GM18867 (cell line): ENCODE results near the gene RHAG.
"Not testable (repeated sequence)": the region's sequence is repeated elsewhere in the genome, so short reads cannot be mapped to it uniquely, and the experiment has no call there.

Experiments
- ATAC-seq: cut with Tn5 transposase; IDR thresholded peaks from one replicate; pipeline ENCODE4 v1.9.1; 2021; ENCODE audit warnings: mild to moderate bottlenecking, moderate library complexity; ENCODE audit not compliant: unreplicated experiment

The RHAG gene

DNA sequence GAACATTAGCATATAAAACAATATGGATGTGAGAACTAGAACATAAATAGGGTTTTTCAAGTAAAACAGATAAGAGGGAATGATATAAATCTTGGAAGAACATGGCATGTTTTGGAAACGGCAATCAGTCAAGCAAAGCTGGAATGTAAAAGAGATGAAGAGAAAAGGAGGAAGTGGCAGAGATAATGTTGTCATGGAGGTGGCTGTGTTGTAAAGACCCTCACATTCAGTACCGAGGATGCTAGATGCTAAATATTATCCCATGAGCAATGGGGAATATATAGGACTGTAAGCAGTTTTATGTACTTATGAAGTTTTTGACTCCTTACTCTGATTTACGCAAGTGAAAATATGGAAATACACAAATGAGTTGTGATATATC, 702 bp upstream of the RHAG start:
- no peak for ATAC-seq

DNA sequence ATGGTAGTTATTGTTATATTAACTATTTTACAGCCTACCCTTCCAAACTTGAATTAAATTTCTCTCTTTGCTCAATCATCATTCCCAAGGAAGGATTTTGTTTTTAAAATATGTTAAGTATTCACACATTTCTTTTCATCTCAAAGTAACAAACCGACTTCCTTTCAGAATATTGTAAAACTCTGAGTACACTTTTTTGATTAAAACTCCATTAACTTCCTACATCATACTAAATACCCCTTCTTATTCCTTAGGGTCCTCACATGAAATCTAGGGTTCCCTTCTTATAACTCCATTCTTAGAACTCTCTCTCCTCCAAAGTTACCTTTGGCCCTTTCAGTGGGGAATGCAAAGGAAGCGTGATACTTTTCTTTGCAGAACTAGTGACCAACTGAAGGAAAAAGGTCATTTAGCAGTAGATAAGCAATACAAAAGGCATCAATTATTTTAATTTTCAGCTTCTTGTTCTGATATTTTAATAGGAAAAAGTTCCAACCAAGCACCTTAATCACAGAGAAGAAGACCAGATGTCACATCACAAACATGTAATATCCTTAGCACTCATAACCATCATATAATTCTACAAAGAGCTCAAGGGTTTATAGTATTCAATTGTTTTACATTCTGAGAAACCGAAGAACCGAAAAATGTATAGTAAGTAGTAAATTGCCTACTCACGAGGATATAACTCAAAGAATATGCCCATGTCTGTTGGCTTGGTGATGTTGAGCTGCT, 494 bp downstream of the RHAG start:
- no peak for ATAC-seq

DNA sequence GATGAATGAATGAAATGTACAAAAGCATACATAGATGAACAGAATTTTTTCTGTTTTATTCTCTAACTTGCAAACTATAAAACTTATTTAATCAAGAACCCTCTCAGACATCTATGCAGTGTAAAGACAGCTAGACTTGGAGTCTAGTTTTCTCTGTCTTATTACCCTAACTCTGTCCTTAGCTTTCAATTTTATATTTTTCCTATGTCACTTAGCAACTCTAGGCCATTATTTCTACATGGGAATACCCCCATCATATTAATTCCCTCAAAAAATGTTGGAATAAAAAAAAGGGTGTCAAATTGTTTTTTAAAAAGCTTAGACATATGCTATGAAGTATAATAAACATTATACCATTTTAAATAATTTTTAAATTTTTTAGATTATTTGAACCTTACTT, 1.2 kb downstream of the RHAG start:
- no peak for ATAC-seq

DNA sequence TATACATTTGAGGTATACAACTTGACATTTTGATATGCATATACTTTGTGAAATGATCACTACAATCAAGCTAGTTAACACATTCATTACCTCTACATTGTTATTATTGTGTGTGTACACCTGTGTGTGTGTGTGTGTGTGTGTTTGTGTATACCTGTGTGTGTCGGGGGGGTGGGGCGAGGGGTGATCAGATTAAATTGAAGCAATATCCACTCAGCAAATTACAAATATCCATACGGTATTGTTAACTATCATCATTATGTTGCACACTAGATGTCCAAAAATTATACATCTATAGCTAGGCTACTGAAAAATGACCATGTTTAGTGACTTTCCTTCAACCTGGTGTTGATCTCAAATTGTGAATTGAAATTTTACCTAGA, 1.8 kb downstream of the RHAG start:
- ATAC-seq = no peak

DNA sequence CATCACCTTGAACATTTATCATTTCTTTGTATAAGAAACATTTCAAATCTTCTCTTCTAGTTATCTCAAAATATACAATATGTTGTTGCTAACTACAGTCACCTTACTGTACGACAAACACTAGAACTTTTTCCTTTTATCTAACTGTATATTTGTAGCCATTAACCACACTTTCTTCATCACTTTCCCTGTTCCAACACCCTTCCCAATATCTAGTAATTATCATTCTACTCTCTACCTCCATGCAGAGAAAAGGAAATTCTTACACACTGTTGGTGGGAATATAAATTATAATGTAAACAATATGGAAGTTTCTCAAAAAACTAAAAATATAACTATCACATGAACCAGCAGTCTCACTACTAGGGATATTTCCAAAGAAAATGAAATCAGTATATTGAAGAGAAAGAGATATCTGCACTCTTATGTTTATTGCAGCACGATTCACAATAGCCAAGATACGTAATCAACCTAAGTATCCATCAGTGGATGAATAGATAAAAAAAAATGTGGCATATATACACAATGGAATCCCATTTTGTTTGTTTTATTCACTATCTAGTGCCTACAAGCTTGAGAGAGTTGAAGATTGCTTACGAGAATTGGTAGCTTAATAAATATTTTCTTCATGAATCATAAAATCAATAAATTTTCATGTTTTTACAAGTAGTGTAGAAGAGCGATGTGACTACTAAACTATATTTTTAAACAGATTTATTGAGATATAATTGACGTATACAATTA, 2.4 kb downstream of the RHAG start:
- ATAC-seq = no peak

DNA sequence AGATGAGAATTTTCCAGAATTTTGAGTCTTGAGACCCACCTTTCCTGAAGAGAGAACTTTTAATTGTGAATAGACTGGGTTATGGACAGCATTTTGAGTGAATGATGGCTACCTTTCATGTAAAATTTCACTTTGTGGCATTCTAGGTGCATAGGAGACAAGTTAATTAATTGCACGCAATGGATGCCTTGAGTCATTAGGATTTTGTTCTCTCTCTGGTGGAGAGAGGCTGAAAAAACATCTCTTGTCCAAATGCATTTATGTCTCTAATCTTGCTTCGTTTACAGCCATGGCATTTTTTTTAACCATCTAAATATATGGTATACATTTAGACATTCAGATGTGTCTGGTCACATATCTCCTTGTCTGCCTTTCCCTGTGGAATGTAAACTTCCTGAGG, 3.1 kb downstream of the RHAG start:
- no peak for ATAC-seq

DNA sequence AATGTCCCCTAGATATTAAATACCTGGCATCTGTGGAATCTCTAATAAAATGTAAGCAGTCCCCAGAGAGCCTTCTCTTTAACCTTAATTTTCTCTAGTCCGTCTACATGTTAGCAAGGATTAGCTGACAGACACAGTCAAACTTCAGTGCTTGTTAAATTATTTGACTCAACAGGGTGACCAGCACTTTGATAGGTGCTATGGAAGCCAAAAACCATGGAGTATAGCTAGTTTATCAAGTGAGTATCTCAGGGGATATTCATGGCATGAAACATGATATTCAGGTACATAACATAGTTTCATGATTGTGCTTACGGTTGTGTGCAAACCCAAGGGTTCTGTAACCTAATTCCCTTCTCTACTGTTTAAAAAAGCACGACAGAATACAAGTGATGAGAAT, 3.9 kb downstream of the RHAG start:
- no peak for ATAC-seq

DNA sequence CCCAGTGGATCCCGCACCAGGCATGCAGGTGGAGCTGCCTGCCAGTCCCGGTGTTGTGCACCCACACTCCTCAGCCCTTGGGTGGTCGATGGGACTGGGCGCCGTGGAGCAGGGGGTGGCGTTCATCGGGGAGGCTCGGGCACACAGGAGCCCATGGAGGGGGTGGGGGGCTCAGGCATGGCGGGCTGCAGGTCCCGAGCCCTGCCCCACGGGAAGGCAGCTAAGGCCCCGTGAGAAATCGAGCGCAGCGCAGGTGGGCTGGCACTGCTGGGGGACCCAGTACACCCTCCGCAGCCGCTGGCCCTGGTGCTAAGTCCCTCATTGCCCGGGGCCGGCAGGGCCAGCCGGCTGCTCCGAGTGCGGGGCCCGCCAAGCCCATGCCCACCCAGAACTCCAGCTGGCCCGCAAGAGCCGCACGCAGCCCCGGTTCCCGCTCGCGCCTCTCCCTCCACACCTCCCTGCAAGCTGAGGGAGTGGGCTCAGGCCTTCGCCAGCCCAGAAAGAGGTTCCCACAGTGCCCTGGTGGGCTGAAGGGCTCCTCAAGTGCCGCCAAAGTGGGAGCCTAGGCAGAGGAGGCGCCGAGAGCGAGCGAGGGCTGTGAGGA, 7.1 kb downstream of the RHAG start:
- not testable (repeated sequence) for ATAC-seq

DNA sequence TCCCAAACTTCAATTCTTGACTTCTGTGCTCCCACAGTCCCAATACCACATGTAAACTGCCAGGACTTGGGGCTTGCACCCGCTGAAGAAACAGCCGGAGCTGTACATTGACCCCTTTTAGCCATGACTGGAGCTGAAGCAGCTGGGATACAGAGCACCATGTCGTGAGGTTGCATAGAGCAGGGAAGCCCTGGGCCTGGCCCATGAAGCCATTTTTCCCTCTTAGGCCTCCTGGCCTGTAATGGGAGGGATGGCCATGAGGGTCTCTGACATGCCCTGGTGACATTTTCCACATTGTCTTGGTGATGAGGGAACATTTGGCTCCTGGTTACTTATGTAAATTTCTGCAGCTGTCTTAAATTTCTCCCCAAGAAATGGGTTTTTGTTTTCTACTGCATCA, 9.8 kb downstream of the RHAG start:
- no peak for ATAC-seq

DNA sequence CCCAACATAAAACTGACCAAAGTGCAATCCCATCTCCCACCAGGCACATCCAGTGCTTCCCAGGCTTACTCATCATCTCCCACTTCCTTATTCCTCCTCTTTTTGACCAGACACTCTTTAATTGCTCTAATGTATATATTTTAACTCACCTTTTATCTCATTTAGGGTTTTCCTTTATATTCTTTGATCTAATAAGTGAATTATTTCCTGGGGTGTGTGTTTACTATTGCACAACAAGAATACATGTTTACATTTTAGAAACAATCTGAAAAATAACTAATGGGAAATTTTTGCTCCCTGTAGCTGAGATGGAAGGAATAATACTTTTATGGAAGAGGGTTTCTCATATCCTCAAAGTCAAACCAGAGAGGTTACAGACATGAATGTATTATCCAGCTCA, 18.4 kb downstream of the RHAG start:
- ATAC-seq = no peak

DNA sequence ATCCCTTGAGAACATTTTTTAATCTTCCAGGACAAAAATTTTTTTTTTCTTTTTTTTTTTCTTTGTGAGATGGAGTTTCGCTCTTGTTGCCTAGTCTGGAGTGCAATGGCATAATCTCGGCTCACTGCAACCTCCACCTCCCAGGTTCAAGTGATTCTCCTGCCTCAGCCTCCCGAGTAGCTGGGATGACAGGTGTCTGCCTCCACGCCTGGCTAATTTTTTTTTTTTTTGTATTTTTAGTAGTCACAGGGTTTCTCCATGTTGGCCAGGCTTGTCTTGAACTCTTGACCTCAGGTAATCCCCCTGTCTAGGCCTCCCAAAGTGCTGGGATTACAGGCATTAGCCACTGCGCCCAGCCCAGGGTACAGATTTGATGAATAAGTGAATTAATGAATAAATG, 22.5 kb downstream of the RHAG start:
- not testable (repeated sequence) for ATAC-seq

DNA sequence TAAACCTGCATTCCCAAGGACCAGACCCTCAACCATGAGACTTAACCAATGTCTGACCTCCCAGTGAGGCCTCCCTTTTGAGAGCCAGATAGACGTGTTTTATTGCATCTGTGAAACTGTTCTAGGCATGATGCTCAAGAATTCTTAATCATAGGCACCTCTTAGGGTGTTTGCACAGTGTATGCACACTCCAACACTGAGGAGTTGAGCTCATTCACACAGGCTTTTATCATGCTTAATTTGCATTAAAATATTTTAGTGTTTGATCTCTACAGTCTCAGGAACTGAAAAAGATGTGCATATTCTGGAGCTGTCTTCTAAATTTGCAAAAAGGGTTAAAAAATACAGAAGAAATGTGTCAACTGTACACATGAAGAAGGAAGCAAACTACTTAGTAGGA, 27.4 kb downstream of the RHAG start:
- ATAC-seq = no peak

DNA sequence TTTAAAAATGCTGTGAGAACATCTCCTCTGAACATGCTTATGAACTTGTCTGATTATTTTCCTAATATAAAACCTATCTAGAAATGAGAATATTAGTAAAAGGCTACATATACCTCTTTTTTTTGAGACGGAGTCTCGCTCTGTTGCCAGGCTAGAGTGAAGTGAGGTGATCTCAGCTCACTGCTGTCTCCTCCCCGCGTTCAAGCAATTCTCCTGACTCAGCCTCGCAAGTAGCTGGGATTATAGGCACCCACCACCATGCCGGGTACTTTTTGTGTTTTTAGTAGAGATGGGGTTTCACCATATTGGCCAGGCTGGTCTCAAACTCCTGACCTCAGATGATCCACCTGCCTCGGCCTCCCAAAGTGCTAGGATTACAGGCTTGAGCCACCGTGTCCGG, 28.4 kb downstream of the RHAG start:
- ATAC-seq = not testable (repeated sequence)

DNA sequence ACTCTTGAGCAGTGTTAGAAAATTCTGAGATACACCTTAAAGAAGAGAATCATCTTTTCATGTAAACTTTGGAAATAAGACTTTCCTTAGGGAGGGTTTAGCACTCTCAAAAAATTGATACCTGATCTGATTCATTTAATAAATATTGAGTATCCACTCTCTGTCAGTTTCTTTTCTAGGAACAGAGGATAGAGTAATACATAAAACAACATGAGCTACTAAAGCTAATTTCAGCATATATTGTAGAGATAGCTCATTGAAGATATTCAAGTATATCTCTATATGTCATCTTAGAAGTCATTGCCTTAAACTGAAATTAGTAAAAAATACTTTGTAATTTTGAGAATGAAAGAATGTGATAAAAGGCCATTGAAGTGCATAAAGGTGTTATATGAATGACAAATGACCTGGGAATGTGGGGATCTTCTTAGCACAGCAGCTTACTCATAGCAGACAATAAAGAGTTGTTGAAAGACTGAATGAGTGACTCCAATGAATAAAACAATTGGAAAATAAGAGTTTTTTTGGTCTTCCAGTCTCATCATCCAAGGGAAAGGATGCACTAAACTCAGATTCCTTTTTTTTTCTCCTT, 29.2 kb downstream of the RHAG start:
- no peak for ATAC-seq

DNA sequence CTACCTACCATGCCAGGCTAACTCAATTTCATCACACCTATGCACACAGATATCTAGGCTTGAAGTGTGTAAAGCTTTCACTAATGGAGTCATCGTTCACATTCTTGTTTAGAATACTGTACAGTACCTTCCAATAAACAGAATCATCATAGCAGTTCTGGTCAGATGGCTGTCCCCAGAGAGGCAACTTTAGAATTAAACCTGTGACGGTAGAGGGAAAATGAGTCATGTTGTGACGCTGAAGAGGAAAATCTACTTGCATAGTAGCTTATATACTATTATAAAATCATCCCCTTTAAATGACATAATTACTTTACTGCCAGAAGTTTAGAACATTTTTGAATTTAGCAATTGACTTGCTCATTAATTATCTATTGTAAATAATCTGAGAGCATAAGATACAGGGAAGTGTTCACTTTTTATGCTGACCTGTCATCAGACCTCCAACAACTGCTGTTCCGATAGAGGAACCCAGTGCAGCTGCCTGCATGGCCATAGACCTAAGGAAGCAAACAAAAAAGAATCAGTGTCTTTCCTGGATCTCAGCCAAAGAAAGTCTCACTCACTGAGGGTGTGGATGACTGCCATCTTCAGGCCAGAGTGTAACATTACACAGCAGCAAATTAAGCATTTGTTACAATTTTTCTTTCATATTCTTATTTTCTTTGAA, 29.8 kb downstream of the RHAG start:
- ATAC-seq = peak; percentile 99

DNA sequence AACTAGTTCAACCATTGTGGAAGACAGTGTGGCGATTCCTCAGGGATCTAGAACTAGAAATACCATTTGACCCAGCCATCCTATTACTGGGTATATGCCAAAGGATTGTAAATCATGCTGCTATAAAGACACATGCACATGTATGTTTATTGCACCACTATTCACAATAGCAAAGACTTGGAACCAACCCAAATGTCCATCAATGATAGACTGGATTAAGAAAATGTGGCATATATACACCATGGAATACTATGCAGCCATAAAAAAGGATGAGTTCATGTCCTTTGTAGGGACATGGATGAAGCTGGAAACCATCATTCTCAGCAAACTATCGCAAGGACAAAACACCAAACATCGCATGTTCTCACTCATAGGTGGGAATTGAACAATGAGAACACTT, 32.6 kb downstream of the RHAG start:
- not testable (repeated sequence) for ATAC-seq

DNA sequence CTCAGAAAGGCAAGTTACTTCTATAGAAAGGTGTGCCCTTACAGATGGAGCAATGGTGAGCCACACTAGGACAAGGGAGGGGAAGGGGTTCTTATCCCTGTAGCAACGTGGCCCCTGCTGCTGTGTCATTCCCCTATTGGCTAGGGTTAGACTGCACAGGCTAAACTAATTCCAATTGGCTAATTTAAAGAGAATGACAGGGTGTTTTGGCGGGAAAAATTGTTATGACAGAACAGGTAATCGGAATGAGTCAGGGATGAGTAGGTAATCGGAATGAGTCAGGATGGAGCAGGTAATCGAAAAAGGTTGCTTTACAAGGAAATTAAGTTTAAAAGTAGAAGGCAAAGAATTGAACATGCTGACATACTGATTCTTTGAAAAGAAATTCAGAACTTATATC, 49.4 kb downstream of the RHAG start:
- ATAC-seq = not testable (repeated sequence)

DNA sequence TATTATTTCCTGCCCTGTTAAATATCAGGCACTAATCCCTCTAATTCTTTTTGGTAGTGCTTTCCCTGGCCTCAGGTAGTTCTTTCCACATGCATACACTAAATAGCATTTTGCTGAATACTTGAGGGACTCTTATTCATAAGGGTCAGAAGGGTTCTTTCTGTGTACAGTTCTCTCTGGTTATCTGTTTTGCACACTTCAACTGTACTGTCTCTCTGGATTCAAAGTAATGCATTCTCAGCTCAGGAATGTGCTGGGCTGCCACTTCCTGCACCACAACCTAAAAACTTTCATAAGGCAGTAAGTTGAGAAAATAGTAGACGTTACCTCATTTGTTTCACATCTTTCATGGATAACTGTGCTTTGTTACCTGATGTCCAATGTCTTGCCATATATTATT, 54.1 kb downstream of the RHAG start:
- ATAC-seq = no peak

DNA sequence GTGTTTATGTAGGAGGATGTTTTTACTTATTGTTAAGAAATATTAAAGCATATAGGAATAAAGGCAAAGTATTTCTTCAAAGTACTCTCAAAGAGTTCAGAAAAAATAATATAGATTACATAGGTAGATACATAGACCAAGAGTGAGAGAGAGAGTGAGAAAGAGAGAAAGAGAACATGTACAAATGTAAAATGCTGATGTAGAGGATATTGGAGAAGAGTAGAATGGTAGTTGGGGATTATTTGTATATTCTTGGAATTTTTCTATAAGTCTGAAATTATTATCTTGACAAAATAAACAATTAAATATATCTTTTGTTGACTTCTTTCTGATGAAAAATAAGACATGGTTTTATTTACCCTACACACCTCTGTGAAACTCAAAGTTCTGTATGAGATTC, 57.0 kb downstream of the RHAG start:
- no peak for ATAC-seq

DNA sequence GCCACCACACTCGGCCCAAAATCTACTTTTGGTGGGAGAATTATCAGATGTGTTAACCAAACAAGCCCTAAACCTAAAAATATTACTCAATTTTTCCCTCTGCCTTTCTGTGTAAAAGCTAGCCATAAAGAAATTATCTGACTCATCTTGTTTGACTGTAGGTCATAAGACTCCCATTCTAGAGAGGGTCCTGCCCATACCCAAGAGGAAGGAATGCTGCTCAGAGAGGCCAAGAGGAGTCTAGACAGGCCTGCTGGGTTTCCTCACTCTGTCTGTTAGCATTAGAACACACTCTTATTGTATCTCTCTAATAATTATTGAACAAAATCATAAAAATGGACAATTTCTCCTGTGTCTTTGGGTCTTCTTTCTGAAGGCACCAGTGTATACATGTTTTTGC, 60.0 kb downstream of the RHAG start:
- ATAC-seq = no peak

DNA sequence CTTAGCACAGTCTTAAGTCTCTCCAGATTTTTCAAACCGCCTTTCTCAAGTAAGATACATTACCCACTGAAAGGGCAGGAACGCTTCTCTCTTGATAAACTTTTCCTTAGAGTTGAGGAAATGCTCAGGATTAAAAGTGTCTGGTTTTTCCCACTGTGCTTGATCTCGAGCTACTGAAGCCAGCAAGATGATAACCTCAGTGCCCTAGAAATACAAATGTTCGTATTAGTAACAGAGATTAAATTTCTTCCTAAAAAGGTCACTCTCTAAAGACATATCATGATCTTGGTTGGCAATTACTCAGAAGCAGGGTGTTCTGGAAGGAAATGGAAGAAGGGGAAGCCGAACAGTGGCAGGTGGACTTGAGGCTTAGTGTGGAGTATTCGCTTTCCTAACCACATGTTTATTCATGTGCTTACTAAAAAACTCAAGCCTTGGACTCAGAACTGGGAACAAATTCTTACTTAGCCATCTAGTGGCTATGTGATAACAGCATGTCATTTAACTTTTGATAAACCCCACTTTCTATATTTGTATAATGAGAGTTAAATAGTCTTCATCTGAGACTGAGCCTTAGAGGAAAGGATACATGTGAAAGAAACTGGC, 66.1 kb downstream of the RHAG start:
- ATAC-seq = no peak
